ENCODE data around the gene IRF2.

DNA sequence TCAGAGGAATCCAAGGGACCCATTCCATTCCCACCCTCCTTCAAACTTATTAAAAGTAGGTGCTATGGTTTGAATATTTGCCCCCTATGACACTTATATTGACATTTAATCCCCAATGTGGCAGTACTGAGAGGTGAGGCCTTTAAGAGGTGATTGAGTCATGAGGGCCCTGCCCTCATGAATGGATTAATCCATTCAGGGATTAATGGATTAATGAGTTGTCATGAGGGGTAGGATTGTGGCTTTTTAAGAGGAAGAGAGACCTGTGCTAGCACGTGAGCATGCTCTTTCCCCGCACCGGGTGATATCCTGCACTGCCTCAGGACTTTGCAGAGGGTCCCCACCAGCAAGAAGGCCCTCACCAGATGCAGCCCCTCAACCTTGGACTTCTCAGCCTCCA is 50.1 kb downstream of the IRF2 start:
- TF ChIP-seq, protein P1, sequence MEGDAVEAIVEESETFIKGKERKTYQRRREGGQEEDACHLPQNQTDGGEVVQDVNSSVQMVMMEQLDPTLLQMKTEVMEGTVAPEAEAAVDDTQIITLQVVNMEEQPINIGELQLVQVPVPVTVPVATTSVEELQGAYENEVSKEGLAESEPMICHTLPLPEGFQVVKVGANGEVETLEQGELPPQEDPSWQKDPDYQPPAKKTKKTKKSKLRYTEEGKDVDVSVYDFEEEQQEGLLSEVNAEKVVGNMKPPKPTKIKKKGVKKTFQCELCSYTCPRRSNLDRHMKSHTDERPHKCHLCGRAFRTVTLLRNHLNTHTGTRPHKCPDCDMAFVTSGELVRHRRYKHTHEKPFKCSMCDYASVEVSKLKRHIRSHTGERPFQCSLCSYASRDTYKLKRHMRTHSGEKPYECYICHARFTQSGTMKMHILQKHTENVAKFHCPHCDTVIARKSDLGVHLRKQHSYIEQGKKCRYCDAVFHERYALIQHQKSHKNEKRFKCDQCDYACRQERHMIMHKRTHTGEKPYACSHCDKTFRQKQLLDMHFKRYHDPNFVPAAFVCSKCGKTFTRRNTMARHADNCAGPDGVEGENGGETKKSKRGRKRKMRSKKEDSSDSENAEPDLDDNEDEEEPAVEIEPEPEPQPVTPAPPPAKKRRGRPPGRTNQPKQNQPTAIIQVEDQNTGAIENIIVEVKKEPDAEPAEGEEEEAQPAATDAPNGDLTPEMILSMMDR (IDR thresholded peaks at IDR 0.05), result no peak
- TF ChIP-seq EZH2phosphoT487 (IDR thresholded peaks at IDR 0.05), result no peak
- TF ChIP-seq EZH2 (IDR thresholded peaks at IDR 0.05), result no peak

Measured in neural progenitor cell (in vitro differentiated cells).